GM04504 (cell line): Measurements from ENCODE around the gene ZNF500.
"Not testable (repeated sequence)": the region's sequence is repeated elsewhere in the genome, so short reads cannot be mapped to it uniquely, and the experiment has no call there.

Source experiments
- DNase-seq: peaks from one replicate; pipeline ENCODE4 v3.0.0-alpha.2; 2012; ENCODE audit warnings: low read depth

ZNF500 gene

DNA sequence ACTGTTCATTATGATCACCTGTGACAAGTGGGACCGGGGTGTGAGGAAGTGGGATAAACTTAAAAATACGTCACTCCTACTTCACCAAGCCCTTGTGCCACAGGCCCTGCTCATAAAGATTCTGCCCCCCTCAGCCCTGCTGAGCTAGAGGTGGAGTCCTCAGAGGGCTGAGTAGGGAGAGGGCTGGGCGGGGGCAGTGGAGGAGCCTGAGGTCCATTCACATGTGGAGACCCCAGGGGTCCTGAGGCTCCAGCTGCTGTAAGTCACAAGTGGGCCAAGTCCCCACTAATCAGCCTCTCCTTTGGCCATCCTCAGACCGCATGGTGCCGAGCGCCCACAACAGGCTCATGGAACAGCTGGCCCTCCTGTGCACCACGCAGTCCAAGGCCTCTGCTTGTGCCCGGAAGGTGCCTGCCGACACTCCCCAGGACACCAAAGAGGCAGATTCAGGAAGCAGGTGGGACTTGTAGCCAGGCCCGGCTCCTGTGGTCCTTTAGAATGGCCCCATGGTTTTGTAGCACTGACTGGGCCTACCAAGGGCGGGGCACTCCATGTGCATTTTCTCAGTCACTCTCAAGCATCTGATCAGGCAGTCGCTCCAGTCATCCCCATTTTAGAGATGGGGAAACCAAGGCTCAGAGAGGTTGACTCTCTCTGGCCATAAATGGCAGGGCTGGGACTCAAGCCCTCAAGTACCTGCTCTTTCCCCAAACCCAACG lies 22.2 kb downstream of the ZNF500 start:
- DNase-seq = no peak

DNA sequence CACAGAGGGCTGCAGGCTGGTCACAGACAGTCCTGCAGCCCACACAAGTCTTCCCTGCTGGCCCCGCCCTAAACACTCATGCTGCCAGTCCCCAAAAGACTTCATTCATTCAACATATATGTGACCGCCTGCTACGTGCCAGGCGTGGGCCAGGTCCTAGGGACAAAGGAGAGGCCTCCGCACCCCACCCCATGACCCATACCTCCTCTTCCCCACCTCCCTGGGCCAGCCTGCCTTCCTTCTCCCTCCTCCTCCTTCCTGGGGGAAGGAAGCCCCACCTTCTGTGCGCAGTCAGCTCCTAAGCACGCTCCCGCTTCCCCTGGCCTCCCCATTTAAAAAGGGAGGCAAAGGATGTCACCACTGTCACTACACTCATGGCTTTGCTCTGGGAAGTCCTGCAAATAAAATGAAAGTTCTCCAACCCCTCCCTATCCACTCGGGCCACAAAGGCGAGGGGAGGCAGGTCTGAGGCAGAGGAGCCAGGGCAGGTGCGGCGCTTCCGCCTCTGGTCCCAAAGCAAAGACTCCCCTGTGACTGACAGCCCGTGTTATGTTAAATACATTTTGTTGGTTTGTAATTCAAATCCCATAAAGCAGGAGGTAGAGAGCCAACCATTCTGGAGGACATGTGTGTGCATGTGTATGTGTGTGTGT lies 23.6 kb downstream of the ZNF500 start:
- DNase-seq = no peak

DNA sequence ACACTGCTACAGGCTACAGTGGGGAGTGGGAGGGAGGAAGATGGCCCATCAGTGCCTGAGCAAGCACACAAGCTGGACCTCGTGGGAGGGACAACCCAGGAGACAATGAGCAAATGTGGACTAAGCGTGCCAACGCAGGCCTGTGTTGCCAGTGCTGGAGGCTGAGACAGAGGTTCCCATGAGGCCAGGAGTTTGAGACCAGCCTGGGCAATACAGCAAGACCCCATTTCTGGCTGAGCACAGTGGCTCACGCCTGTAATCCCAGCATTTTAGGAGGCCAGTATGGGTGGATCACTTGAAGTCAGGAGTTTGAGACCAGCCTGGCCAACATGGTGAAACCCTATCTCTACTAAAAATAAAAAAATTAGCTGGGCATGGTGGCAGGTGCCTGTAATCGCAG lies 28.6 kb downstream of the ZNF500 start:
- DNase-seq = not testable (repeated sequence)

DNA sequence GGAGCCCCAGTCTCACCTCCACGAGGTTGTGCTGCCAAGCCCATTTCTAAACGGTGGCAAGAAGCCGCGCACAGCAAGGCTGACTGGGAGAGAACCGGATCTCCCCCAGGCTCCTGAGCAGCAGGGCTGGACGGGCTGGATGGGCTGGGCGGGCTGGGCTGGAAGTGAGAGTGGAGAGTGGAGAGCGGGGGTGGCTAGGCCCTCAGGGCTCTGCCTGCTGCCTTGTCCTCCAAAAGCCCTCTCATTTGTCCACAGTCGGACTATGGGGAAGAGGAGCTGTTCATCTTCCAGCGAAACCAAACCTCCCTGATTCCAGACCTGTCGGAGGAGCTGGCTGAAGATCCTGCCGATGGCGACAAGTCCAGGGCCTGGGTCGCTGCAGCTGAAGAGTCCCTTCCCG lies 29.4 kb downstream of the ZNF500 start:
- DNase-seq = no peak

DNA sequence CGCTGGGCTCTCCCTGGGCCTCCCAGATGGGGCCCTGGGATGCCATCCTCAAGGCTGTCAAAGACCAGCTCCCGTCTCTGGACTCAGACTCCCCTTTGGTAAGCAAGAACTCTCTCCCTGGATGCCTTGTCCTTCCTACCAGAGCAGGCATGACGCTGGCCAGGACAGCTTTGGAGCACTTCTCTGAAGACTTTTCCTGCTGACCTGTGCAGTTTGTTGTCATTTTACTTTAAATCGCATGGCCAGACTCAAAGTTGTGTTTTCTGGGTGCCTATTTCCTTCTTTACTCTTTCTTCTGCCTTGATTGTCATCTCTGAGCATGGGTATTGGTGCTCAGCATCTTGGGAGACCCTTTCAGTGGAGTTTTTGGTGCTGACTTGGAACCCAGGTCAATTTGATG lies 30.4 kb downstream of the ZNF500 start:
- no peak for DNase-seq

DNA sequence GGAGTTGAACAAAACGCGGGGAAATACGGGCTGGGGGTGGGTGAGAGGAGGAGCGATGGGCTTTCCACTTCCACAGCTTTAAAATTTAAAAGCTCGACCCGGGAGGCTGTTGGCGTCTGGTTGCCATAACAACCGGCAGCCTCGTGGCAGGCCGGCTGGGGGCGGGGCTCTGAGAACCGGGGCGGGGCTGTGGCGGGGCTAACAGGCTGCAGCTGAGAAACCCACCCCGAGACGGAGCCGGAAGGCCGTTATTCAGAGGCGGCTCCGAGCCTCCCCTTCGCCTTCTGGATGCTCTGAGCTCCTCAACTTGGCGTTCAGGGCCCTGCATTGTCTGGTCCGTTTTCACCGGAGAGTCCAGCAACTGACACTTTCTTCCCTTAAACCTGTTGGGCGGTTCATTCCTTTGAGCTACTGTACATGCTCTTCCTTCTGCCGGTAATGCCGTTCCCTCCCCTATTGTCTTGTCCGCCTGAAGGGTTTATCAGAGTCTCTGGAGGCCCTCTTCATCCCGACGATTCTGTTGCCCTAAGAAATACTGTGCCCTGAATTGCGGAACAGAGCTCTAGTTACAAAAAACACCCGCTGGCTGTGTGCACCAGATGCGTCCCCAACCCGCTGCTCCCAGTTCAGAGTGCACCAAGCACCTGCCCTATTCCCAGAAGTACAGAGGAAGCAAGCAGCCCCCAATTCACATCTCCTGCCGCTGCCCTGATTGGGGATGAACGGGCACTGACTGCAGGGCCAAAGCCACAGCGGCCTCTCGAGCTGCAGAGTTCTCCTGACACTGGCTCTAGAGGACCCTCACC lies 32.0 kb downstream of the ZNF500 start:
- peak; percentile 51 for DNase-seq

DNA sequence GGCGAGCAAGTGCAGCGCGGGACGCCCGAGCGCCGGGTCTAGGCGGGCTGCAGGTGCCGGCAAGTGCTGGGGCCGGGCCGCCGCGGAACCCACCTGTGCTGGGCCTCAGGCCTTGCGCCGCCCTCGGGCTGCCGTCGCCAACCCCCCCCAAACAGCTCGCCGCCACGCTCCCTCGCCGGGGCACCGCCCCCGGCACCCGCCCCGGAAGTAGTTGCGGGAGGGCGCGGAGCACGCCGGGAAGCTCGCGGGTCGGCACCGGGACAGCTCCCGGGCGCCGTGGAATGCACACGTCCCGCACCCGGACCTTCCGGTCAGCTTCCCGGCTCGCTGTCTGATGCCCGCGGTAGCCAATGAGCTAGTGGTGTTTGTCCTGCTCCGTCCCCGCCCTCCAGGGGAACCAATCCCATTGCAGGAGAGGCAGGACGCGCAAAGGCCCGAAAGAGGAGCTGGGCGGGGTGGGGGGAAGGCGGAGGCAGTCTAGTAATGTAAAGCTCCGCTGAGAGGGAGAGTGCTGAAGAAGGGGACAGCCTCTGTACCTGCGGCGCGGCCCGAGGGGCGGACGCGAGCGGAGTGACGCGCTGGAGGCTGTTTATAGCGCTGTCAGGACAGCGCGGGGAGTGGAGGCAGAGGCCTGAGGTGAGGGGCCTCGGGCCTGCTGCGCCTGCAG lies 32.8 kb downstream of the ZNF500 start, which contains the start of the genes ANKS3 and DNAAF8:
Gene ANKS3 (minus strand): TSS at position 209 of the 667 bp plus-strand sequence. CDS start 4,122 bp downstream, outside the sequence.
Gene DNAAF8 (plus strand): TSS at position 475 of the 667 bp plus-strand sequence. CDS start 1,978 bp downstream, outside the sequence.
- peak; percentile 96 for DNase-seq

DNA sequence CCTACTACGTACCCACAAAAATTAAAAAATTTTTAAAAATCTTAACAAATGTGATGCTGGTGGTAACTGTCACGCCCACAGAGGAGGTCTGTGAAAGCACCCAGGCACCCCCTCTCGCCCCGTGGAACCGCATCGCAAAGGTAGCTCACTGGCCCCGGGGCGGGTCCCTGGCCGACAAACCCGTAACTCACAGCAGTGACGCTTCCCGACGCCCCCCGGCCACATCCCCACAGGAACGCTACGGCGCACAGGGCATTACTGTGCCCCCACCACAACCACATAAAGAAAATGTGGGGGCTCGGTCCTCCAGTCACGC lies 33.3 kb downstream of the ZNF500 start:
- DNase-seq = no peak

DNA sequence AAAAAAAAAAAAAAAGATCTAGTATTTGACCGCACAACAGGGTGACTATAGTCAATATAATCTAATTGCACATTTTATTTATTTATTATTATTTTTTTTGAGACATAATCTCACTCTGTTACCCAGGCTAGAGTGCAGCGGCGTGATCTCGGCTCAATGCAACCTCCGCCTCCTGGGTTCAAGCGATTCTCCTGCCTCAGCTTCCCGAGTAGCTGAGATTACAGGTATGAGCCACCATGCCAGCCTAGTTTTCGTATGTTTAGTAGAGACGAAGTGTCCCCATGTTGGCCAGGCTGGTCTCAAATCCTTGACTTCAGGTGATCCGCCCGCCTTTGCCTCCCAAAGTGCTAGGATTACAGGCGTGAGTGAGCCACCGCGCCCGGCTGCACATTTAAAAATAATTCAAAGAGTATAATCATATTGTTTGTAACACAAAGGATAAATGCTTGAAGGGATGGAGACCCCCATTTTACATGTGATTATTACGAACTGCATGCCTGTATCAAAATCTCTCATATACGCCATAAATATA lies 33.7 kb downstream of the ZNF500 start:
- DNase-seq = no peak

DNA sequence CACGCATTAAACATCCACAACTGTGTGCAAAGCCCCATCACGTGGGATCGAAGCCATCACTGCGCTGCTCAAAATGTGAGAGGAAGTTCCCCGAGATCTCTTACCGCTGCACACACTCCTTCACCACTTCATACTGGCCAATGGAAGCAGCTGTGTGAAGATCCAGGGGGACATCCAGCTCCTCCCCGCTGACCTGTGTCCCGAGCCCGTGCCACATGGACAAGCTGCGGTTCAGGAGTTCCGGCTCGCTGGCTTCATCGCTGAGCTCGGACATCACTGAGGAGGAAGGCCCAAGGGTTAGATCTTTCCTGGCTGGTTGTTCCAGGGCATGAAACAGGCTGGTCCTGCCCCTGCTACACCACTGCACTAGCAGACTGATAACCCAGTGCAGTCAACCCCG lies 37.1 kb downstream of the ZNF500 start:
- DNase-seq = no peak

DNA sequence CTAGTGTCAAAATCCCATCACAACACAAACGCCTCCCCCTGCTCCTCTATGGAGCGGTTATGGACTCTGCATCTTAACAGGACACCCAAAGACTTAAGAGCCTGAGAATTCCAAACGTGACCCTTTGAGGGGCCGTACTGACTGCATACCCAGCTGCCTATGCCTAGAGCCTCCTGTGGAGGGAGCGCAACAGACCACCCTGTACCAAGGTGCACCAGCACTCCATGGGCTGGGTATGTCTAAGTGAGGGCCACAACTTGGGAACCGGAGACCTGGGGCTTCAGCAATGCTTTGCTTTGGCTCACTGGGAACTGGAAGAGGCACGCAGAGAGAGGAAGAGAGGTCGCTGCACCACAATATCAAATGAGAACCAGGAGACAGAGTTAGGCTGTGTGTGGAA lies 38.3 kb downstream of the ZNF500 start:
- no peak for DNase-seq

DNA sequence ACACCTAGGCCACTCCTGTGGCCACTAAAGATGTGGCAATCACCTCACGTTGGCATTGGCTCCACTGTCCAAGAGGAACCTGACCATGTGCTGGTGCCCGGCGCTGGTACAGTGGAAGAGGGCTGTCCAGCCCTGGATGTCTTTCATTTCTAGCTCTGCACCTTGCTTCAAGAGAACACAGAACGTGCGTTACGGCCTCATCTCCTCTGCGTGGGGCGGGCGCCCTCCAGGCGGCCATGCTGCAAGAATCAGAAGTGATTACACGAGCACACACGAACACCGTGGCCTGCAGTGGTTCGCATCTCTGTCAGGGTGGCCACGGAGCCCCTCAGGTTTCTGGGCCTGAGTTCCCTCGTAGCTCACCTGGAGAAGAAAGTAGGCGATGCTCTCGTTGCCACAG lies 40.3 kb downstream of the ZNF500 start:
- no peak for DNase-seq

DNA sequence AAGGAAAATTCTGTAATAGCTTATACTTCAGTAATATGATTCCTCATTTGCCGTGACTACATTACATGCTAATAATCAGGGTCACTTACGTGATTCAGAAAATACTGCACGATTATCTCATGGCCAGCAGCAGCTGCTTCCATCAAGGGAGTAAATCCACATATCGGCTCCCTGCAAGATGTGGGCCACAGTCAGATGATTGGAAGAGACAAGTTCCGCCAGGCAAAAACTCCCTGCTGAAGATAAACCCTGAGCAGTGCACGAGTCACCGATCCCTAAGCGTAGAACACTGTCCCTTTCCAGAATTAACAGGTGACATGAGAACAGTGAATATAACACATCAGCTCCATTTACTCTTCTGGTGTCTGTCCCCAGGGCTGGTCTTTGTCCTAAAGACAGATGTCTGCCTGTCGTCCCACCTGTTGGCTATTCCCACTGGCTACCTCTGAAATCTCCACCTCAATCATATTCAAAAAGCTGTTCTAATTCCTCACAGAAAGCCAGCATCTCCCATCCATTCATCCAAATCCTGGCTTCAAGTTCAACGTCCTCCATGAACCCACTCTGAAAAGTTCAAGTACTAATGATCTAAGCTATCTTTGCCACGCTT lies 42.2 kb downstream of the ZNF500 start:
- no peak for DNase-seq

DNA sequence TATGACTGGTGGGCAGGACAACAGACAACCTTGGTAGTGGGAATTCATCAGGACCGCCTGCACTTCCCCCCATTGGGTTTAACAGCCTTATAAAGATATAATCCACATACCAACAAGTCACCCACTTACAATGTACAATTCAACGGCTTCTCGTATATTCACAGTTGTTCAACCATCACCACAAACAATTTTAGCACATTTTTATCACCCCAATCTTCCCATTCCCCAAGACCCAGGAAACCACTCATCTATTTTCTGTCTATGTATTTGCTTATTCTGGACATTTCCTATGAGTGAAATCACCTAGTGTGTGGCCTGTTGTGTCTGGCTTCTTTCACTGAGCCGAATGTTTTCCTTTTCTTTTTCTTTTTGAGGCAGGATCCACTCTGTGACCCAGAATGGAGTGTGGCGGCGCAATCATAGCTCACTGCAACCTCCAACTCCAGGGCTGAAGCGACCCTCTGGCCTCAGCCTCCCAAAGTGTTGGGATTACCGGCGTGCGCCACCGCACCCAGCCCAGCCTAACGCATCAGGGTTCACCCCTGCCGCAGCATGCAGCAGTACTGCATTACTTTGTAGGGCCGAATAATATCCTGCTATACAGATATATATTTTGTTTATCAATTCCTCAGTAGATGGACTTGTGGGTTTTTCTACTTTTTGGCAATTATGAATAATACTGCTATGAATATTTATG lies 43.7 kb downstream of the ZNF500 start:
- no peak for DNase-seq

DNA sequence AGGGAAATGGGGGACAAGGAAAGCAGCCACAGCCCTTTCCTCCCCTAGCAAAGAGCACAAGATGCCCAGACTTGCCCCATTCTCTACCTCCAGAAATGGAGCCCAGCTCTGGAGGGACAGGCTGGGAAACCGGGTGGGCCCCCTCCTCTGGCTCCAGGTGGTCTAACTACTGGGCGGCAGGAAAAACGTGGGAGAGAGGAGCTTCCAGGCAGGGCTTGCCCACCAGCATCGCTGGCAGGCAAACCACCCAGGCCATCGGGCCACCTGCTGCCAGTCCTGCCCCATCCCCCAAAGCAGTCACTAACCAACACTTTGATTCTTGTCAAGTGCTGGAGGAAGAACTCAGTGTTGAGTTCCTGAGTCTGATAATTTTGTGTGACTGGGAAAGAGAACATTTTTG lies 48.5 kb downstream of the ZNF500 start:
- DNase-seq = no peak

DNA sequence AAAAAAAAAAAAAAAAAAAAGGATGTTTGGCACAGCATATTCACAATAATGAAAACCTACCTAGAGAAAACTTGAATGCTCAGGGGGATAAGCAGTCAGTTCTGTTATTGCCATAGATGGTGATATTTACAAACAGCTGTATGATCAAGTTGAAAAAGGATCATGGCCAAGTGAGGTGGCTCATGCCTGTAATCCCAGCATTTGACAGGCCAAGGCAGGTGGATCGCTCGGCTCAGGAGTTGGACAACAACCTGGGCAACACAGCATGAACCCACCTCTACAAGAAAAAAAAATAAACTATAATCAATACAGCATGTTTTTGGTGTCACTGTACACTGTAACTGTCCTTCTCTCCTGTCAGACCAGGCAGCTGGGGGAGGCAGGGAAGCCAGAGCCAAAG lies 52.0 kb downstream of the ZNF500 start:
- no peak for DNase-seq

DNA sequence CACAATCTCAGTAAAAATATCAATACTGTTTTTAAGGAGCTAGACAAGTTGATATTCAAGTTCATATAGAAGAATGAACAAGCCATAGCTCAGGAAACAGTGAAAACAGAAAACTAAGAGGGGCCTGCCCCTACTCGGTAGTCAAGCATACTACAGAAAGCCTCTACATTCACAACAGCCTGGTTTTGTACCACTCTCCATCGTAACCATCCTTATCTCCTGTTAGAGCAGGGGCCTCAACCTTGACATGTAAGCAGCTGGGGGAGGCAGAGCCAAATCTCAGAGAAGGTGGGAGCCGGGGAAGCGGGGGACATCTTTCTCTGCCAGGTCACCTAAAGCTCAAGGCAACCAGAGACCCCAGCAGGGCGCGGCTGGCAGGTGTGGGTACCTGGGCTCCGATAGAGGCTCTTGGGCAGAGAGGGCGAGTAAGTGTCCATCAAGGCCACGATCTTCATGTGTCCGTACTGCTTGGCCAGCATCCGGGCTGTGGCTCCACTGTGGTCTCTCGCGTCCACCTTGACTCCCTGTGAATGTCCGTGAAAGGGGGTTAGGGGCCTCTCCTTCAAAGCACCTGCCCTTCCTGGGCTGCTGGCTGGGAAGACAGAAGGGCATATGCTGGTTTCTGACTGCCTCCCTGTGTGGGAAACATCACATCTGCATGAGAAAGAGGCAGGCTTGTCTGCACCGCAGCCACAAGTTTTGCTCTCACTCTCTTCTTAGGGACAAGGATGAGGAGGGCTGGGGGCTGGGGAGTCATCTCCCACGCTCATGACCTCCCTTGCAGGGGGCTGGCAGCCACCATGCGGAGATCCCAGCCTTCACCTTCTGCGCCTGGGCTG lies 53.1 kb downstream of the ZNF500 start:
- no peak for DNase-seq

DNA sequence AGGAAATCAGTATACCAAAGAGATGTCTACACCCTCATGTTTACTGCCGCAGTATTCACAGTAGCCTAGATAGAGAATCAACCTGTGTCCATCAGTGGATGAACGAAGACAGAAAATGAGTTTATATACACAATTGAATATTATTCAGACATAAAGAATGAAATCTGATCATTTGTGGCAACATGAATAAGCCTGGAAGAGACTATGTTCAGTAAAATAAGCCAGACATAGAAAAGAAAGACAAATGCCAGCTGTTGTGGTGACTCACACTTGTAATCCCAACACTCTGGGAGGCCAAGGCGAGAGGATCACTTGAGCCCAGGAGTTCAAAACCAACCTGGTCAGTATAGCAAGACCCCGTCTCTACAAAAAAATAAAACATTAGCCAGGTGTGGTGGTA lies 57.5 kb downstream of the ZNF500 start:
- no peak for DNase-seq

DNA sequence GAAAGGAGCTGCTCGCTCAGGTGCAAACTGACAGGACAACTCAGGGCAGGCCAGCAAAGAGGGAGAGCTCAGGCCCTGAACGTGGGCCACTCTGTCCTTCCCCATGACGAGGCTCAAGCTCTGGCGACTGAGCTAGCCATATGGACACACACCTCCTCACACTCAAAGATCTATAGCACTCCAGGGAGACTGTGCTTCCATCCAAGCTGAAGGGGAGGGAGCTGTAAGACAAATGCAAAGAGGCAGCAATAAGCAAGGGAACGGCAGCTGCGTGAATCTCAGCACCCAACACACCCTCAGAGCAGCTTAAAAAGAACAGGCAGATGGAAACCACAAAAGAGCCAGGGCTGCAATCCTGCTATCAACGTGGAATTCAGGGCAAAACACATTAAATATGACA lies 60.1 kb downstream of the ZNF500 start:
- DNase-seq = no peak

DNA sequence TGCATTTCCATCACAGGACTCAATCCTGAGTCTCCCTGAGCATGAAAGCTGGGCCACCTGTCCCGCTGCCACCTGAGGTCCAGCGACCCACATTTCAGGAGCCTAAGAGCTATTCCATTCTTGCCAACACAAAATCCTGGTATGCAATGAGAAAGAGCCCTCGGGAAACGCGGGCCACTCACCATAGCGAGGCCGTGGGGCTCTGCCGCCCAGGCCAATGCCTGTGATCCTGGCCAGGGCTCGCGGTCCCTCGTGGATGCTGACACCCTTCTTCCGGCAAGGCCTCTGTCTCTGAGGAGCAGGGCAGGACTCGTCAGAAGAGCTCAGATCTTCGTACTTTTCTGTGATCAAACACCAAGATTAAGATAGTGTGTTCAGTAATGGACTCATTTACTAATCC lies 62.0 kb downstream of the ZNF500 start:
- no peak for DNase-seq
